HTR-8/SVneo (cell line): ENCODE data around the gene CFAP58.
"Not testable (repeated sequence)": the region's sequence is repeated elsewhere in the genome, so short reads cannot be mapped to it uniquely, and the experiment has no call there.

Source experiments
- DNase-seq: peaks from one replicate; pipeline ENCODE4 v3.0.0; 2011; ENCODE audit warnings: low spot score, mixed read lengths; ENCODE audit not compliant: insufficient read length
- FAIRE-seq: peaks from 2 replicates; lab custom pipeline; 2011; peaks lifted over from hg19 to GRCh38; lab: Jason Lieb, UNC

Gene CFAP58

DNA sequence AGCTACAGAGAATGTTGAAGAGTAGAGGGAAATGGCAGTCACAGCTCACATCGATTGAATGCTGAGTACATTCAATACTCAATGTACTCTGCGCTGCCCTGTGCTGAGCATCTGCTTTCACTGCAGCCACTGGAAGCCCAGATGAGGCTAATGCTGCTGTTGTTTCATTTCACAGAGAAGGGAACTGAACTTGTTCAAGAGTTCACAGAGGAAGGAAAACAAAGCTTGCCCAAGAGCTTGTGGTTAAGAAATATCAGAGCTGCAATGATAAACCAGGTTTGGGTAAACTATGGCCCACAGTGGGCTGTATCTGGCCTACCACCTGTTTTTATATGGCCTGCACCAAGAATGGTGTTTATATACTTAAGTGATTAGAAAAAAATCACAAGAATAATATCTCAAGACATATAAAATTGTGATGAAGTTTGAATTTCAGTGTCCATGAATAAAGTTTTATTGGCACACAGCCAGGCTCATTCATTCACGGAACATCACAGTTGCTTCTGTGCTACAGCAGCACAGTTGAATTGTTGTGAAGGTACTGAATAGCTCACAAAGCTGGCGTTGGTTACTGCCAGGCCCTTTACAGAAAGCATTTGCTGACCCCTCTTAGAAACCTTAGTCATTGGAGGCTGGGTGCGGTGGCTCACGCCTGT lies 64.1 kb downstream of the CFAP58 start:
- no peak for FAIRE-seq

DNA sequence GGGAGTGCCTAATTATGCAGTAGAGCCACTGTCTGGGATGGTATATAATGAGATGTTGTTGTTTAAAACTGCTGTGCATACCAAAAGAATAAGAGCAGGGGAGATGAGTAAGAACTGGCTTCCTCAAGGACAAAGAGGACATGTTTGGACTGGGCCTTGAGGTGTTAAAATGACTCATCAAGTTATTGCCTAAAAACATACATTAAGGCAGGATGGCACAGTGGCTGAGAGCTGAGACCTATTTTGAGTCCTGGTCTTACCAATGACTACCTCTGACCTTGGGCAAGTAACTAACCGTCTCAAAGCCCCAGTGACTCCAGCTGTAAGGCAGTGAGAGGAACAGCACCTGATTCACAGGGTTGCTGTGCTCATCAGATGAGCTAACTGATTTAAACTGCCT lies 71.1 kb downstream of the CFAP58 start:
- DNase-seq (no peak), FAIRE-seq (no peak)

More for the DNA sequence above, 64.1 kb downstream of the CFAP58 start:
- no peak for DNase-seq

DNA sequence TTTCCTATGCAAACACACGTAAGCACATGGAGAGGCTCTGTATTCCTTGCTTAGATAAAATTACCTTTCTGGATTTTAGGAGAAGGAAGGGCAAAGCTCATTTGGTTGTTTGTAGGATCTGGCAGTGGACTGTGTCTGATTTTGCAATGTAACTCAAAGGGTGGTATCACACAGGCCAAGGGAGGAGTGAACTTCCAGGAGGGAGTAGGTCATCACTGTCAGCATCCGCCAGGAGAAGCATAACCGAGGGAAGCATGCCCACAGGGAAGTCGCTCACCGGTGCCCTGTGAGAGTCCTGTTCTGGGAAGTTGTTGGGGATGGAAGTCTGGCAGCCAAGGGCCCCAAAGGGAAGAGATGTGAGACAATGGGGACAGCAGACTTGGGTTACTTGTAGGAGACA lies 74.4 kb downstream of the CFAP58 start:
- no peak for FAIRE-seq
- DNase-seq, result no peak

DNA sequence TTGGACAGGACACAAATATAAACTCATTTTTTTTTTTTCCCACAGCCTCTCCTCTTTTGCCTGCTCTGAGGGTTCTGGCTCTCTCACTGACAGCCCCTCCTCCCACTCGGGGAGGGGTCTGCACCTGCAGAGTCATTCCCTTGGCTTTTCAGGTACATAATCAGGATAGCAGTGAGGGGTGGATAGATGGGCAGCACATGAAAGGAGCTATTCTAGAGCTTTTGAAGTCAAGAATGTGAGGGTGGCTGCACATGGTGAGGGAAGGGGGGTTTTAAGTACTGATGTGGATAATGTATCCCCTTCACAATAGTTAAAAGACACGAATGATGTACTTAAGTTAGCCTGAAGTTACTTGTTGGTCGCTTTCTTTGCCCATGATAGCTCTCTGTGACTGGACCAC lies 76.2 kb downstream of the CFAP58 start:
- FAIRE-seq (no peak), DNase-seq (no peak)

DNA sequence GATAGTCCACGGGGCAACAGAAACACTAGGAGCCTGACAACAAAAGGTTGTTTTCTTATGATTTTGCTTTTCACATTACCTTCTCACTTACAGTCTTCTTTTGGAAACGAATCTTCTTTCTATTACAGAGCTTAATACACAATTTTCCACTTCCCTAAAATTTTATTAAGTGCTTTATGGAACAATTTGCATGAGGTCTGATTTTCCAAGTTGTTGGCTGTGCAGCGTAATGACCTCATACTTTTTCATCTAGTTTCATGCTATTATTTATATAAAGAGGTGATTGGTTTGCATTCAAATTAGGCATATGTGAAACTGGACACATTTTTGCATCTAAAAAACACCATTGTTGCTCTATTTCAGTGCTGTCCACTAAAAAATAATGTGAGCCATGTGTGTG lies 76.7 kb downstream of the CFAP58 start:
- DNase-seq (no peak), FAIRE-seq (no peak)

DNA sequence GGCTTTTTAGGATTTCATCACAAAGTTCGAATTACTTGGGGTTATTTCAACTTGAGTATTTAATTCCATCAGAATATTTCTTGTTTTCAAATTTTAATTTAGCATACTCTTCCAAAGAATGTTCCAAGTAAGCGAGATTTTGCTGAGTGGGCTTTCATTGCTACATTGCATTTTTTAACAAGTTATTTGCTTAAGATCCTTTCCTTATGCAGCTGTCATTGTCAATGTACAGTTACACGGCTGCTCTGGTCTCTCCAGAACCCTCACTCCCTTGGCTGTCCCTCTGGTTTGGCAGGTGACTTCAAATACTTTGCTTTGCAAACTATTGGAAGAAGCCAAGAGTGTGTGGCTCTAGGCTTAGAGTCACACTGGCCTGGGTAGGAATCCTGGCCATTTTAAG lies 80.0 kb downstream of the CFAP58 start:
- DNase-seq (no peak), FAIRE-seq (no peak)

DNA sequence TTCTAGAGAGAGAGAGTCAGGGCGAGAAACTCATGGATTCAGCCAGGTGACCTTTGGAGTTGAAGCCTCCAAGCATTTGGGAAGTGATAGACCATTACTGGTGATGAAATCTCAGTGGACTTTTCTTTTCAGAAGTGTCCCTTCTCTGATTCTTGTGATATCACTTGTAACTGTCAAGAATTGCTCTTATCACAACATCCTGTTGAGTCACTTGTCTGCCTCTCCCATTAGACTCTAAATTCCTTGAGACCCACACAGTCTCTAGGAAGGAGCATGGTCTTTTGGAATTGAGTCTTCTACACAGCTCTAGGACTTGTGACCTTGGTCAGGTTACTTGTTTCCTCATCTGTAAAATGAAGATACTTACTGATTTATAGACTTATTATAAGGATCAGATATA lies 81.0 kb downstream of the CFAP58 start:
- FAIRE-seq, result no peak

DNA sequence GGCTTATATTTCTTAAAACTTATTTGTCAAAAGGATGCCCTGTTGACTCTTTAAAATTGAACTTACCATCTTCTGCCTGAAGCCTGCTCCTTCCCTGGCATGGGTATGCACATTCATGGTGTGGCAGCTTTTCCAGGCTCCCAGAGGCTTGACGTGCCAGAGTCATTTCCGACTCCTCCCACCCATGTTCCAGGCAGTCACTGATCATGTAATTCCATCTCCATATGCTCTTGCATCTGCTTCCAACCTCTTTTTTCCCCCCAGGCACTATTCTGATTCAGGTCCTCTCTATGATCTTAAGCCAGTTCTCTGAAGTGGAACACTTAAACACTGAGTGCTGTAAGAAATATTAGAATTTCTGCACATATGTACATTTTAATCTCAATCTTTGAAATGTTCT lies 82.2 kb downstream of the CFAP58 start:
- DNase-seq (no peak), FAIRE-seq (no peak)

More for the DNA sequence above, 81.0 kb downstream of the CFAP58 start:
- DNase-seq, result no peak

DNA sequence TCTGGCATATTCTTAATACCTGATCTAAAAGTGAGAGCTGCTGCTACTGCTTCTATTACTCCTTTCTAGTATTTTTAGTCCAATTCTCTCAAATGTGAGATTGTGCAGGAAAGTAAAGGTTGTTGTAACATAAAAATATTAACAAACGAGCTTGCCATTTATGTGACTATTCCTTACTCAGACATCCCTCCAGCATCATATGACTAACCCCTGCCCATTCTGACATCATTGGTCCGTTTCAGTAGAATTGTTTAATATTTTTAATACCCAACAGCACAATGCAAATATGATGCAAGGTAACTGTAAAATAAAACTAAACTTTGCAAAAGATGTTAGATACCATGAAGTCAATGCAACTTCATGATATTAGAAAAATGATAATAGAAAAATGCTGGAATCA lies 83.6 kb downstream of the CFAP58 start:
- FAIRE-seq (no peak), DNase-seq (no peak)

DNA sequence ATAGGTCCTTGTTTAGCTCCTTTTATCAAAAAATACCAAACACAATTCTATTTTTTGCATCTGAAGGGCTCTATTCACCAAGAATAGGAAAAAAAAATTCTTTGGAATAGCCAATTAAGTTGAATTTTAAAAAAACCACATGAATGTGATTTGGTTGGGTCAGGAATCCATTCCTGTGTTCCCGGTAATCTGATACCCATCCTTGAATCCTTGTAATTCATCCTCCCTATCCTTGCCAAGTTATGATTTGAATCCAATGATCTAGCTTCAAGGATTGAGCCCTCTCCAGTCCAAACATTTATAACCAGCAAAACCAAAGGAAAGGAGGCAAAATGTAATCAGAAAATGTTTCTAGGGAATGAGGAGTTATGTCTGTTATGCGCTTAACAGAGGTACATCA lies 86.6 kb downstream of the CFAP58 start:
- FAIRE-seq, result no peak

DNA sequence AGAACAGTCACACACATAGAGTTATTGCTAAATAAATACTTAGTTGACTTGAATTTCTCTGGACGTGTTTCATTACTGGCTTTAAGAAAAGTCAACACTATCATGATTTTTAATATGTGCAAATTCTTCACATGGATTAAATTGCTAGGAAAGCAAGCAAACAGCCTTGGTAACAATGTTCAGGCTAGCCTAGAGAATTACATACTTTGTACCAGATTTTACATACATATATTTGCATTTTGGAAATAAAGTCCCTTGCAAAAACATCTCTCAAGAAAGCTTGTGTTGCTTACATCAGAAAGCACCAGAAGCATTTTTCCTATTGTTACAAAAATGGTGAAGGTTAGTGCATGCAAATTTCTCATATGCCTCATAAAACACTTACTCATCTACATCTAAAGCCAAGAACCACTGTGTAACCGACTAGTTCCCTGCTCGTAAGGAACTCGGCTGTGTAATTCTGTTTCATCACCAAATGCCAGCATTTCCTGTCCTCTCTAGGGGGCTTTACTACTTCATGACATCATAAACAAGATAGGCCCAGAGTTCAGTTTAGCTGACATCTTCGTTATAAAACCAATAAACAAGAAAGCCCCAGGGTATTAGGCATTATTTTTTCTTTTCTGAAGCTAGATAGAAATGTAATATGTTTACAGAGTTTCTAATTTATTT lies 87.8 kb downstream of the CFAP58 start:
- FAIRE-seq (no peak), DNase-seq (peak; percentile 54)

More for the DNA sequence above, 86.6 kb downstream of the CFAP58 start:
- no peak for DNase-seq

DNA sequence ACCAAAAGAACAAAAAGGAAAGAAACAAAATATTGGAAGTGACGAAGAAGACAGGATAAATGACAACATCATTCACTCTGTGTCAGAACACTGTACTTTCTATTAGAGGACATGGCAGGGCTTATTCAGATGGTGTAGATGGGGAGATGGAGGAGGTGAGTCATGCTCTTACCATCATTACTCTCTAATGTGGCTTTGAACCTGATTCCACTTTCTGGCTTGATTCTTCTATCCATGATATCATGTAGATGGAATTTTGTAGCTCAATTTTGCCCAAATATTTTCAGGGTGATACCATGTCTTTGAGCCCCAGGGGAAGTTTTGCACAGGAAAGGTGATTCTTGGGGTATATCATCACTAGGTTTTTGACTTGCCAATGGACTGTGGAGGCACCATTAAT lies 91.7 kb downstream of the CFAP58 start:
- FAIRE-seq (peak; percentile 38), DNase-seq (peak; percentile 51)

DNA sequence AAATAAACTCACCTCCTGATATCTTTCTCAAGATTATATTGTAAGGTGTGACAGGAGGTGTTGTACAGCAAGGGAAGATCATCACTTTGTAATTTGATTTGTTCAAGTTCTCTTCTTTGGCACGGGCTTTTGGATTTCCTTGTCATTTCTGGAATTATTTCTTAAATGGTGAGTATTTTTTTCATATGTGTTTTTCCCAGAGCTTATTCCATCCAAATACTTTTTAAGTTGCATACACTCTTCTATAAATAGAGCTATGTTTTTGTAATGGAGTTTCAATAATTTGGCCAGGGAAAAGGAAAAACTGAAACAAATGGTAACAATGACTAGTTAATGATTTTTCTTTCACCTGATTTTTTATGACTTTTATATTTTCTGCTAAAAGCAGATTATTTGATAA lies 92.5 kb downstream of the CFAP58 start:
- FAIRE-seq (no peak), DNase-seq (no peak)

DNA sequence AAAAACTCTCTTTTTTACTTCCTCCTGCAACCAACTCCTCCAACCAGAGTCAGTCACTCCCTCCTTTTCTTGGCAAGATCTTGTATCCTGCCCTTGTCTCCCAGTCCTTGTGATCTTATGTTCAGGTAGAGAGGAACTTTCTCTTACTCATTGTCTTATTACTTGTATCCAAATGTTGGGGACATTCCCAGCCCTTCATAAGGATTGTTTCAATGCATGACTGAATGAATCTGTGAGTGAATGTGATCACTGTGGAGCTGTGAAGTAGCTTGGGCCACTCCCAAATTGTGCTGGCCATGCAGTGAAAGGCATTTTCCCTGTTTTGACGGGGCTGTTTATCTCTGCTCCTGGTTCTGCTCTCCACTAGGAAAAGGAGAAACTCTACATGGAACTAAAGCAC lies 93.7 kb downstream of the CFAP58 start:
- FAIRE-seq (no peak), DNase-seq (no peak)

DNA sequence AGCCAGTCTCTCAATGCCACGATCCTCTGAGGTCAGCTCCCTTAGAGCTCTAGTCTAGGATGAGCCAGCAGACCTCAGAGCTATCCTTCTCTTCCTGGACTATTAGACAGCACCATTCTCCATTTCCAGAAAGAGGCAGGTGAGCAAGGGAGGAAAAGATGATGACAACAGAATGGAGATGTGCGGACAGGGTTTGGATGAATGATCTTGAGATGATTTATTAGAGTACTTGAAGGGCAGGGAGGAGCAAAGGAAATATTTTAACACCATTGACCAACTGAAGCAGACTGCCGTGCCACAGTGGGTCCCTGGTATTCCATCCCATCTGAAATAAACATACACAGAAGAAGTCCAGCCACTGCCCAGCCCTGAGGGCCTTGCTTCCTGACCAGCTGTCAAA lies 94.3 kb downstream of the CFAP58 start:
- FAIRE-seq, result no peak

DNA sequence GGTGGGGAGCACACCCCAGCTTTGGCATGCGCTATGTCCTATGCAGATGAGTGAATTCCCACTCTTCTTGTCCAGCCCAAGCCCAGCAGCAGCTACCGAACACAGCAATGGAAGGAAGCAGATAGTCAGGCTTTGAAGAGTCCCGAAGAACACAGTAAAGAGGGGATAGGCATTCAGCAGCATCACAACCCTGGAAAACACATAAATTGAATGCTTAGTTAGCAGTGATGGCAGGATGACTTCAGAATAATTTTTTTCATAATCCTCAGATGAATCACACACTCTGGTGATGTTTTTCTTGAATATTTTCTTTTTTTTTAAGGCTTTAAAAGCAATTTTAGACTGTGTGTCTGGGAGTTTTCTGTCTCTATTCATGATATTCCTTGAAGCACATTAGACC lies 95.8 kb downstream of the CFAP58 start:
- no peak for FAIRE-seq
- no peak for DNase-seq

More for the DNA sequence above, 94.3 kb downstream of the CFAP58 start:
- no peak for DNase-seq

DNA sequence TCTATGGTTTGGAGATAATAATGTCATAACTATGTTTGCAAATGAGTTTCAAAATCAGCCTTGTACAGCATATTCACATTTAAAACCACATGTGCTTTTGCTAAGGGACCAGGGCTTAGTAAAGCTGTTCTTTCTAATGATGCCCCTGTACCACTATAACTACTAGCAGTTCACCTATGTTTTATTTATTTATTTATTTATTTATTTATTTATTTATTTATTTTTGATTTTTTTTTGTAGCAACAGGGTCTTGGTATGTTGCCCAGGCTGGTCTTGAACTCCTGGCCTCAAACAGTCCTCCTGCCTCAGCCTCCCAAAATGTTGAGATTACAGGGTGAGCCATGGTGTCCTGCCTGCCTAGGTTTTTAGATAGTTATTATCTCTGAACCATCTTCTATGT lies 96.9 kb downstream of the CFAP58 start:
- no peak for DNase-seq
- FAIRE-seq, result no peak

DNA sequence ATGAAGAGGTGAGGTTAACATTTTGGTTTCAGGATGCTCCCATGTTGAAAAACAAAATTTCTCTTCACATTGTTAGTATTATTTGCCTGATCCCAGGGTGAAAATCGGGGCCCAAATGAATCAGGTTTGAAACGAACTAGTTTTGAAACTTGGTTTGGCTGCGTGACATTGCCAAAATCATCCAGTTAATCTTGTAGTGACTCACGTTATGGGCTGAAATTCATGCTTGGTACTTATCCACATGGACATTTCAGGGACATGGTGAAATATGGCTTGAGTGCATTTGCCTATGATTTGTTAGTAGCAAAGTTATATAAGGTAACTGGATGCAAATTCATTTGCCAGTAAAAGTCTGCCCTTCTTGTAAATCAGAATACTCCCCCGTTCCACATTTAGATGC lies 97.3 kb downstream of the CFAP58 start:
- FAIRE-seq (no peak), DNase-seq (no peak)

DNA sequence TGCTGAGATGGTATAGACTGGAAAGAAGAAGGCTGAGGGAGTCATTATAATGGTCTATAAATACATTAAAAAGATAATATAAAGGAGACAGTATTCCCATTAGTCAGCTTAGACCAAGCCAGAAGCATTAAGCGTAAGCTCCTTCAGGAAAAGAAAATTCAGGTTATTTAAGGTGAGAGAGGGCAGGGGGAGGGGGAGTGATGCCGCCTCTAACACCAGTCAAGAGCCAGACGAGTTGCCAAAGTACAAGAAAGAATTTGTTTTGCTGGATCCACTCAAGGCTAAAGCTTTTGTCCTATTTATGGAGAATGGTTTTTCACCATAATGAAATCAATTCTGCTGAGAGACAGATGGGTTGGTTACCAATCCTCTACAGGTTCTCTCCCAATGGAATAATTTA lies 99.3 kb downstream of the CFAP58 start:
- FAIRE-seq (no peak), DNase-seq (no peak)

DNA sequence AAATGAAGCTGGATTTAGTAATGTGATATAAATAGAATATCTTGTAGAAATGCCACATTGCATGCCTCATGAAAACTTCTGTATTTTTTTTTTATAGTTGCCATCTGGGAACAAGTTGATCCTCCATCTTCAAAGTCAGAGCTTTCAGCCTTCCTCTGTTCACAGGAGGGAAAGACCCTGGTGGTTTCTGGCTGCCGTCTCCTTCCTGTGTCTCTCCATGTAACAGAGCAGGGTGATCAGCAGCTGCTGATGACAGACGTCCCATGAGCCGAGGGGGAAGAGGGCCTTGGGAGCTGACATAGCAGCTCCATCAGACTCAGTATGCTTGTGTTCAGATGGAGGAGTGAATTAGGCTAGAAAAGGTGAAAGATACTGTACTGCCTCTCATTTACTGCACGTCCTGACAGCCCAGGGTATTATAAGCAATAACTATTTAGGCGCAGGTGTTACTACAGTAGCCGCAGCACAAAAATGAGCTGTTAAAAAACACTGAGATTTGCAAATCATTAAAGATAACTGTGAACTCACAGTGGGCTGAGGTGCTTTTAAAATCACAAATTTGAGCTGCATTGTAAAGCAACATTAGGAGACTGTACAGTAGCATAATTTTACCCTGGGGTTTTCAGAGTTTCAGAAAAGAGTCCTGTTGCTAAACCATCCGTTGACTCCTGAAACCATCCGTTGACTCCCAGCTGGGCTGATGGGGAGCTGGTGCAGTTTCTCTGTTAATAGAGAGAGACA lies 103.3 kb downstream of the CFAP58 start:
- FAIRE-seq (no peak), DNase-seq (no peak)

DNA sequence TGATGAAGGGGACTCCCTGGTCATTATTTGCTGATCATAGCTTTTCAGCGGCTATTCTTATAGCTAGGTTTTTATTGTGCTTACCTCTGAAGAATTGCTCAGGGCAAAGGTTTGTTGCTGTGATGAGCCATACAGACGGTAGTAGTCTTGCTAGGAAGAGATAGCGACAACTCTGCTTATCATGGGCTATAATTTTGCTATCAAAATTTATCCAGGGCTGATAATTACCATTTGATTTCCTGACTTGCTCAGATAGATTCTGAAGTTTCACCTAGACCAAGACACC lies 103.9 kb downstream of the CFAP58 start:
- FAIRE-seq (no peak), DNase-seq (no peak)

DNA sequence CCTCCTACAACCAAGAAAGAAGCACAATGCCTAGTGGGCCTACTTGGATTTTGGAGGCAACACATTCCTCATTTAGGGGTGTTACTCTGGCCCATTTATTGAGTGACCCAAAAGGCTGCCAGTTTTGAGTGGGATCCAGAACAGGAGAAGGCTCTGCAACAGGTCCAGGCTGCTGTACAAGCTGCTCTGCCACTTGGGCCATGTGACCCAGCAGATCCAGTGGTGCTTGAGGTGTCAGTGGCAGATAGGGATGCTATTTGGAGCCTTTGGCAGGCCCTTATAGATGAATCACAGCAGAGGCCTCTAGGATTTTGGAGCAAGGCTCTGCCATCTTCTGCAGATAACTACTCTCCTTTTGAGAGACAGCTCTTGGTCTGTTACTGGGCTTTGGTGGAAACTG lies 111.9 kb downstream of the CFAP58 start:
- not testable (repeated sequence) for FAIRE-seq

More for the DNA sequence above, 111.9 kb downstream of the CFAP58 start:
- DNase-seq, result not testable (repeated sequence)
